ENCODE data around the gene ANKRD28. TPM values are rescaled to one million over a fixed set of nuclear protein-coding genes. Genes with fewer than 3 reads are reported as not detected.
A peak's percentile ranks its signal among the peaks of the same experiment; 100 is the strongest.

The ANKRD28 gene
- total and polyA plus RNA-seq, 9 of the 15 experiments (the other 6 are each of a cell fraction or from before 2014, with no cell fraction given) = 11.7 to 66.0 (median 36.7) TPM

- Histone ChIP-seq H3K79me2 (ENCODE audit: control insufficient read depth, insufficient read depth, low read length) (peaks cover 93% of the 10 kb centered on the region), H3K4me1 (replicated peaks in 1 of 2; ENCODE audit: control insufficient read depth in 2 of 2, insufficient read depth in 2 of 2, low read length in 2 of 2) (peaks cover 0 to 6% of the 10 kb centered on the region in 2 experiments; a peak in 3 of 5 replicates)
- FAIRE-seq = no peak
- TF ChIP-seq RFX1 (IDR thresholded peaks at IDR 0.05) (peak; percentile 78), ZNF584 (CRISPR knock-in tag; IDR thresholded peaks at IDR 0.05; ENCODE audit: low read depth) (0 out of 2 replicates have a peak, but pooled peaks have one; percentile 32), ZNF644 (tag; IDR thresholded peaks at IDR 0.05; ENCODE audit: low read depth) (0 out of 2 replicates have a peak, but pooled peaks have one; percentile 6), MEIS2 (IDR thresholded peaks at IDR 0.05; ENCODE audit: partially characterized antibody) (peak; percentile 71), FOSL1 (tag; conservative IDR thresholded peaks at IDR 0.05) (0 out of 2 replicates have a peak, but pooled peaks have one; percentile 22), PHB2 (IDR thresholded peaks at IDR 0.05; ENCODE audit: low read depth) (no peak), ZNF263 (CRISPR knock-in tag; IDR thresholded peaks at IDR 0.05; ENCODE audit: borderline replicate concordance) (no peak), FOXK1 (CRISPR knock-in tag; IDR thresholded peaks at IDR 0.05; ENCODE audit: borderline replicate concordance) (no peak)
- TF ChIP-seq, protein P1, sequence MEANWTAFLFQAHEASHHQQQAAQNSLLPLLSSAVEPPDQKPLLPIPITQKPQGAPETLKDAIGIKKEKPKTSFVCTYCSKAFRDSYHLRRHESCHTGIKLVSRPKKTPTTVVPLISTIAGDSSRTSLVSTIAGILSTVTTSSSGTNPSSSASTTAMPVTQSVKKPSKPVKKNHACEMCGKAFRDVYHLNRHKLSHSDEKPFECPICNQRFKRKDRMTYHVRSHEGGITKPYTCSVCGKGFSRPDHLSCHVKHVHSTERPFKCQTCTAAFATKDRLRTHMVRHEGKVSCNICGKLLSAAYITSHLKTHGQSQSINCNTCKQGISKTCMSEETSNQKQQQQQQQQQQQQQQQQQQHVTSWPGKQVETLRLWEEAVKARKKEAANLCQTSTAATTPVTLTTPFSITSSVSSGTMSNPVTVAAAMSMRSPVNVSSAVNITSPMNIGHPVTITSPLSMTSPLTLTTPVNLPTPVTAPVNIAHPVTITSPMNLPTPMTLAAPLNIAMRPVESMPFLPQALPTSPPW (CRISPR knock-in tag; IDR thresholded peaks at IDR 0.05) = peak; percentile 10; the same call in 1 of the 2 replicates
- TF ChIP-seq, protein P2, sequence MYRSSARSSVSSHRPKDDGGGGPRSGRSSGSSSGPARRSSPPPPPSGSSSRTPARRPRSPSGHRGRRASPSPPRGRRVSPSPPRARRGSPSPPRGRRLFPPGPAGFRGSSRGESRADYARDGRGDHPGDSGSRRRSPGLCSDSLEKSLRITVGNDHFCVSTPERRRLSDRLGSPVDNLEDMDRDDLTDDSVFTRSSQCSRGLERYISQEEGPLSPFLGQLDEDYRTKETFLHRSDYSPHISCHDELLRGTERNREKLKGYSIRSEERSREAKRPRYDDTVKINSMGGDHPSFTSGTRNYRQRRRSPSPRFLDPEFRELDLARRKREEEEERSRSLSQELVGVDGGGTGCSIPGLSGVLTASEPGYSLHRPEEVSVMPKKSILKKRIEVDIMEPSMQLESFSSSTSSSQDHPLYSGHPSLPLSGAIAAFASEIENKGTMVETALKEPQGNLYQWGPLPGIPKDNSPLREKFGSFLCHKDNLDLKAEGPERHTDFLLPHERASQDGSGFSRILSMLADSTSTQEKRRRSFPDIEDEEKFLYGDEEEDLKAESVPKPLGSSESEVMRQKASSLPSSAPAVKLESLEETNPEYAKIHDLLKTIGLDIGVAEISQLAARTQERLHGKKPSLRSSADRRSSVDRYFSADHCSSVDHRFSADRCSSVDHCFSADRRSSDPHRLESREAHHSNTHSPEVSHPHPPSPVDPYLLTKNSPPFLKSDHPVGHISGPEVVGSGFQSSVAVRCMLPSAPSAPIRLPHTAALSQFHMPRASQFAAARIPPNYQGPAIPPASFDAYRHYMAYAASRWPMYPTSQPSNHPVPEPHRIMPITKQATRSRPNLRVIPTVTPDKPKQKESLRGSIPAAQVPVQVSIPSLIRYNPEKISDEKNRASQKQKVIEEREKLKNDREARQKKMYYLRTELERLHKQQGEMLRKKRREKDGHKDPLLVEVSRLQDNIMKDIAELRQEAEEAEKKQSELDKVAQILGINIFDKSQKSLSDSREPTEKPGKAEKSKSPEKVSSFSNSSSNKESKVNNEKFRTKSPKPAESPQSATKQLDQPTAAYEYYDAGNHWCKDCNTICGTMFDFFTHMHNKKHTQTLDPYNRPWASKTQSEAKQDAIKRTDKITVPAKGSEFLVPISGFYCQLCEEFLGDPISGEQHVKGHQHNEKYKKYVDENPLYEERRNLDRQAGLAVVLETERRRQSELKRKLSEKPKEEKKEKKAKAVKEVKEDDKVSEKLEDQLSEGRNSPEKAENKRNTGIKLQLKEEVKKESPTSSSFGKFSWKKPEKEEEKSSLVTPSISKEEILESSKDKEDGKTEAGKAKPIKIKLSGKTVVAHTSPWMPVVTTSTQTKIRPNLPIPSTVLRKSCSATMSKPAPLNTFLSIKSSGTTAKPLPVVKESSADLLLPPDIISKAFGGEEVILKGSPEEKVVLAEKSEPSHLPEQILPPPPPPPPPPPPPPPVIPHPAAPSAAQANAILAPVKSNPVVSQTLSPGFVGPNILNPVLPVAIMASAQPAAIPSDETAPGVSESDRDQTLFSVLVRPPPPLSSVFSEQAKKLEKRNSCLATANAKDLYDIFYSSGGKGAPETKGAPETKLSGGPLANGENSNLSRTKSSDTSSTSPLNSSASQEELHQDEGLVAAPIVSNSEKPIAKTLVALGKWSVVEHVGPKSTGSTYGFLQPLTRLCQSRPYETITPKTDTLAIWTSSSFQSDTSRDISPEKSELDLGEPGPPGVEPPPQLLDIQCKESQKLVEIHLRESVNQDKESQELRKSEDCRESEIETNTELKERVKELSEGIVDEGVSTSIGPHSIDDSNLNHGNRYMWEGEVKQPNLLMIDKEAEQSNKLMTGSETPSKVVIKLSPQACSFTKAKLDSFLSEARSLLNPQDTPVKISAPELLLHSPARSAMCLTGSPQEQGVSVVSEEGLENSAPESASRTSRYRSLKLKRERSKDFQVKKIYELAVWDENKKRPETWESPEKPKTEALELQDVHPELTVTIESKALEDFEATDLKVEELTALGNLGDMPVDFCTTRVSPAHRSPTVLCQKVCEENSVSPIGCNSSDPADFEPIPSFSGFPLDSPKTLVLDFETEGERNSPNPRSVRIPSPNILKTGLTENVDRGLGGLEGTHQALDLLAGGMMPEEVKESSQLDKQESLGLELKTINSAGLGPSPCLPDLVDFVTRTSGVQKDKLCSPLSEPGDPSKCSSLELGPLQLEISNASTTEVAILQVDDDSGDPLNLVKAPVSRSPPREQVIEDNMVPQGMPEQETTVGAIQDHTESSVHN (IDR thresholded peaks at IDR 0.05; ENCODE audit: borderline replicate concordance in 1 of 2, low read depth in 1 of 2) = peak in 1 of 2 experiments; percentile 29; a peak in 1 of 4 replicates
- TF ChIP-seq, protein P3, sequence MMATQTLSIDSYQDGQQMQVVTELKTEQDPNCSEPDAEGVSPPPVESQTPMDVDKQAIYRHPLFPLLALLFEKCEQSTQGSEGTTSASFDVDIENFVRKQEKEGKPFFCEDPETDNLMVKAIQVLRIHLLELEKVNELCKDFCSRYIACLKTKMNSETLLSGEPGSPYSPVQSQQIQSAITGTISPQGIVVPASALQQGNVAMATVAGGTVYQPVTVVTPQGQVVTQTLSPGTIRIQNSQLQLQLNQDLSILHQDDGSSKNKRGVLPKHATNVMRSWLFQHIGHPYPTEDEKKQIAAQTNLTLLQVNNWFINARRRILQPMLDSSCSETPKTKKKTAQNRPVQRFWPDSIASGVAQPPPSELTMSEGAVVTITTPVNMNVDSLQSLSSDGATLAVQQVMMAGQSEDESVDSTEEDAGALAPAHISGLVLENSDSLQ (IDR thresholded peaks at IDR 0.05) = peak; percentile 57
Measured at GRCh38 chr3:15794303-15794771, 3.4 kb downstream of the ANKRD28 start.

More at GRCh38 chr3:15794303-15794771, 3.4 kb downstream of the ANKRD28 start:
- in situ Hi-C loops (cut with MboI) (no loop called here), intact Hi-C loops (cut with micrococcal nuclease) (no loop called here)
- BruUV-seq (replicated peaks) = no TSS peak
- Histone ChIP-seq H4K20me1 (replicated peaks; ENCODE audit: control insufficient read depth, insufficient read depth, low read length) (no peaks in the 10 kb centered on the region), H3K27ac (ENCODE audit: extremely low read depth, low read depth, low read length) (peak overlapping the region; percentile 82; the same call in 2 of the 3 replicates), H3K4me3 (peak overlapping the region; percentile 2; the same call in 1 of the 2 replicates), H3K36me3 (ENCODE audit: control insufficient read depth, insufficient read depth, low read length) (peaks cover 19% of the 10 kb centered on the region; the same call in 2 of the 3 replicates), H3K27me3 (ENCODE audit: control insufficient read depth in 2 of 2, insufficient read depth in 2 of 2, low read length in 2 of 2) (no peaks in the 10 kb centered on the region), H3K9me1 (ENCODE audit: control insufficient read depth, insufficient read depth, low read length) (no peaks in the 10 kb centered on the region), H3K4me2 (ENCODE audit: insufficient read depth, low read length) (no peak overlapping the region), H3K9me3 (replicated peaks; ENCODE audit: control insufficient read depth, insufficient read depth, low read depth, low read length) (no peaks in the 10 kb centered on the region), H2AFZ (ENCODE audit: low read depth, low read length) (no peak overlapping the region), H3K9ac (ENCODE audit: insufficient read depth in 1 of 2, low read depth in 2 of 2, low read length in 2 of 2) (peak overlapping the region in 1 of 2 experiments; percentile 67; a peak in 2 of 4 replicates)
- WGBS (ENCODE audit: insufficient coverage, low coverage, missing lambda C conversion rate) = 17% methylated on average over 3 of the region's 3 CpGs
- DNase-seq (ENCODE audit: extremely low read depth in 1 of 4, low spot score in 3 of 4) (peak in 2 of 4 experiments; percentile 35 to 45), ATAC-seq (peak; percentile 7)
- ChIA-PET CTCF (ENCODE audit: low intra/inter-chr PET ratio) (no interaction called here), POLR2A (interaction anchor here (0.6 to 1.4 kb wide), 3 partner anchors 7 to 181 kb away, joined by 3 to 6 read pairs (median 3); no protein-coding TSS in a partner anchor)

Data from K562 (cell line).